GM18526 (cell line): Measurements from ENCODE around the gene UTP15.

ENCODE experiments used
- POLR2A ChIP-seq: IDR thresholded peaks from 3 replicates; pipeline ENCODE4 v1.6.1; 2011; ENCODE audit not compliant: insufficient read length; ENCODE audit errors: extremely low read depth

UTP15 gene, protein sequence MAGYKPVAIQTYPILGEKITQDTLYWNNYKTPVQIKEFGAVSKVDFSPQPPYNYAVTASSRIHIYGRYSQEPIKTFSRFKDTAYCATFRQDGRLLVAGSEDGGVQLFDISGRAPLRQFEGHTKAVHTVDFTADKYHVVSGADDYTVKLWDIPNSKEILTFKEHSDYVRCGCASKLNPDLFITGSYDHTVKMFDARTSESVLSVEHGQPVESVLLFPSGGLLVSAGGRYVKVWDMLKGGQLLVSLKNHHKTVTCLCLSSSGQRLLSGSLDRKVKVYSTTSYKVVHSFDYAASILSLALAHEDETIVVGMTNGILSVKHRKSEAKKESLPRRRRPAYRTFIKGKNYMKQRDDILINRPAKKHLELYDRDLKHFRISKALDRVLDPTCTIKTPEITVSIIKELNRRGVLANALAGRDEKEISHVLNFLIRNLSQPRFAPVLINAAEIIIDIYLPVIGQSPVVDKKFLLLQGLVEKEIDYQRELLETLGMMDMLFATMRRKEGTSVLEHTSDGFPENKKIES

DNA sequence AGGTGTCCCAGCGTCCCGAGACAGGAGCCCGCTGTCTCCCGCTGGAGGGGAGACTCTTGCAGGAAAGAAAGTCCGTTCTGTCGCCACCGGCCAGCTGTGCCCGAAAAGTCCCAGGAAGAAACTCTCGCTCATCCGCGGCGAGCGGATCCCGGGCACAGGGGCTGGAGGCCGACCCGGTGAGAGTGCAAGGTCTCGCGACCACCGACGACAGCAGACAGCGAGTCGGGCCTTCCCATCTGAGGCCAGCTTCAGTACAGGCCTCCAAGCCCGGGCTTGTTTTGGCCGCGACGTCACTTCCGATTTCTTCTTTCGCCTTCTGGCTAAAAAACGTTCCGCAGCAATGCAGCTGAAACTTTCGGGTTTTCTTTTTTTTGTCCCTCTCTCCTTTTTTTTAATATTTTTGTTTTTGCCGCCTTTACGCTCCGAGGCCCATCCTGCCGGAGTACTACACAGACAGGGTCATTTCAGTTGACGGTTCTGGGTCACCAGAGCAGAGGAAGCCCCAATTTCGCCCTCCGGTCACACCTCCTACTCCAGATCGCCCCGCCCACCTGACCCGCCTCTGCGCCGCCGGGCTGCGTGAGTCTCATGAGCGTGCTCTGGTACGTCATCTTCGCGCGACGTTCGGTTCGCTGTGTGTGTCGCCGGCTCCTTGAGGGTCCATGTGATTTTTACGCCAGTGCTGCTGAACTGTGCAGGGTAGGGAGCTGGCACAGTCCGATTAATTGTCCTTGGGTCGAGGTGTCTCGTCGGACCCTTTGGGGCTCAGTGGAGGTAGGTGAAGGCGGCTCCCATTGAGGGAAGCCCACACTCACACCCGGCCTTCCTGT, at the start of gene UTP15, which contains the start of gene ANKRA2:
Gene UTP15, plus strand, starts transcription at position 605 of the 830 bp plus-strand sequence. CDS start 1,602 bp downstream, outside the sequence.
Gene ANKRA2, minus strand, starts transcription at position 501 of the 830 bp plus-strand sequence. CDS start 2,758 bp downstream, outside the sequence.
- peak; percentile 61 for TF ChIP-seq POLR2A

DNA sequence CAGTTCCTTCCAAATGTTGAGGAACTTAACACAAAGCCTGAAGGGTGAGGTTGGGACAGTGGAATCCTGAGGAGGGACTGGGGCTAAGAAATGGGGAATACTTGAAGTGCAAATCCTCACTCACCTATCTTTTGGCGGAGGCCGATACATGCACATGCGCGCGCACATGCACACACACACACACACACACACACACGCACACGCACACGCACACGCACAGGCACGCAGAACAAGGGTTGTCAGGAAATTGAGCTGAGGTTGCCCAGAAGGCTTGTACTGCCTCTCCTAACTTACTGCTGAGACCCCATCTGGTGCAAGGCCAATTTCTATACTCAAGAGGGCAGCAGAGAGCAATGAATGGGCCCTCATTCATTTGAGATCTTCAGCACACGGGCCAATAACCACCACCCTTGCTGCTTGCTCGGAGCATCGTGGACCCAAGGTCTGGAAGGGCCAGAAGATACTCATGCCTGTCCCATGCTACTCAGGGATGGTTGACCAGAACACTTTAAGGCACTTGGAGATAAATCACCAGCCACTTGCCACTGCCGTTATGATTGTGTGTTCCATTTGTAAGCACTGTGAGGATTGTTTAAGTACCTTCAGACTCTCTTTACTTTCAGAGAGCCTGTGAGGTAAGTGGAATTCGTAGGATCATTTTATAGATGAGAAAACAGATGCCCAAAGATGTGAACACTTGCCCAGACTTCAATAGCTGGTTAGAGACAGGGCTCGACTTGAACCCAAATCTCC, 45.8 kb upstream of the UTP15 start:
- no peak for TF ChIP-seq POLR2A

DNA sequence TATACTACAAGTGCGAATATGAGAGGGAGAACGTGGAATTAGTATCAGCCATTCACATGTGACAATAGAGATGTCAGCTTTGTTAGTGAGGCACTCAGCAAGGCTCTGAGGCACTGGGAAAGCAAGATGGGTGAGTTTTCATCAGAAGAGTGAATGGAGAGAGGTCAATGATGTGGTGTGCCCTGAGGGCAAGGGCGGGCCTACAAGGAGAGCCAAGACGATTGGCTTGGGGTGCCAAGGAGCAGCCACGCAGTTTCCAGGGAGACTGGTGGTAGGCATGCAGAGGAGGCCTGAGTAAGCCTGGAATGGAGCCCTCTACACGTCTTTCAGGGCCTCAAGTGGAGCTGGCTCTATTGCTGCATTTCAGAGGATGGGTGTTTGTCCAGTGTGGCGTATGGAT, 42.6 kb upstream of the UTP15 start:
- no peak for TF ChIP-seq POLR2A

DNA sequence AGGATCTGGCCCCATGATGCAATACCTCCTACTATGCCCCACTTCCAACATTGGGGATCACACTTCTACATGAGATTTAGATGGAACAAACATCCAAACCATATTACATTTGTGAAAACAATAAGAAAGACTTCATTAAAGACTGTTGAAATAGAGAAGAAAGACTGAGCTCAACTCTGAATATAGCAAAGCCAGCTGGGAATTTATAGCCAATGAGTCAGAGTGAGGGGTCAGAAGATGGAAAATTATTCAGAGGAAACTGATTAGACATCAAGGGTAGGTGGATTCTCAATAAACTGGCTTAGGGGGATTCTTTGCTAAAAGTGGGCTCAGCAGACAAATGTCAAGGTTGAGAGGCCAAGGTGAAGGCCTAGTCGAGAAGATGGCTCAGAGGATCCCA, 41.7 kb upstream of the UTP15 start:
- TF ChIP-seq POLR2A, result no peak

DNA sequence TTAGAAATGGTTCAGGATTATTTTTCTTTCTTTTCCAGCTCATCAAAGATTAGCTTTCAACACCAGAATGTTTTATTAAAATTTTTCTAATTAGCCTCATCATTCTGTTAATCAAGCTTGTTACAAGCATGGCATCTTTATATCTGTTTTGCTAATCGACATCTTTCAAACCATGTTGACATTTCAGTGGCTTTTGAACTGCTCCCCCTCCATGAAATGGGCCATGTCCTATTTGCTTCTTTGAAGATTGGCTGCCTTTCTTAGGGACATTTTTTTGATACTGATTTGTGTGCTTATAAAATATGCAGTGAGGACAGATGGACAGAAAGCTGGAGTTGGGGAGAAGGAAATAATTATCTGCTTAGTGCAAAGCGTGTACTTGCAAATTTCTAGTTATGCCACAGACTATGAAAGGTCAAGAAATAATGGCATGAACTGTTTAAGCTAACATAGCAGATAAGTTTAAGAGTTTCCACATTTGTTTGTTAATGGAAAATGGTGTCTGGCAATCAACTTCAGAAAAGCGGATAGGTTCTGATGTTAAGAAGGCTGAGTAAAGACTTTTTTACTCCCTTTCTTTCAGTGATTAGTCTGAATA, 39.8 kb upstream of the UTP15 start:
- TF ChIP-seq POLR2A, result no peak

DNA sequence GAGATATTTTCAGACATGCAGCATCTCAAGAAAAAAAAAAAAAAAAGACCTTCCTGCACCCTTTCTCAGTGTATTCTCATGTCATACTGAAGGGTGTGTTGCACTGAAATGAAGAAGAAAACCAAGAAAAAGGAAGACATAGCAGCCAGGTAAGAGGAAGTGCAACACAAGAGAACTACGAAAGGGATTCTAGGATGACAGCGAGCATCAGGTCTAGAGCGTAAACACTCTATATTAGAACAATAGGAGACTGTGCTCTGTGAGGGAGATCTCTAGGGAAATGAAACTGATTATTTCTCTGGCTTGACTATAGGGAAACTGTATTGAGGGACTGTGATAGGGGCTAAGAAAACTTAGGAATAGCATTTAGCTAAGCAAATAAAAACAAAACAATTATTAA, 37.3 kb upstream of the UTP15 start:
- TF ChIP-seq POLR2A, result no peak

DNA sequence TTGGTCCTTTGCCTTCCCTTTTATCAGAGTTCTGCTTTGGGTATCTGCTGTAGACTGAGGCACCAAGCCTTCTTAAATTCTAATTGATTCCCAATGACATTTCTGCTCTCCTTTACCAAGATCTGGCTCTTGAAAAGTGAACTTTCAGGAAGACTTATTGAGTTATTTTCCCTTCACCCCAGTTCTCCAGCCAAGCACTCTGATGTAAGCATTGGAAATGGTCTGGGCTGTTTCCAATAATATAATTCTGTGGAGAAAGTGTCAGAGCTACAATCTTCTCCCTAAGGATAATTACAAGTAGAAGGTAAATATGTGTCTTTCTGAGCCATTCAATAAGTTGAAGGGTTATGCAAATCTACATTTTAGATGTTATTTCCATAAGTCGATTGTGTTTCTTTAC, 36.5 kb upstream of the UTP15 start:
- no peak for TF ChIP-seq POLR2A

DNA sequence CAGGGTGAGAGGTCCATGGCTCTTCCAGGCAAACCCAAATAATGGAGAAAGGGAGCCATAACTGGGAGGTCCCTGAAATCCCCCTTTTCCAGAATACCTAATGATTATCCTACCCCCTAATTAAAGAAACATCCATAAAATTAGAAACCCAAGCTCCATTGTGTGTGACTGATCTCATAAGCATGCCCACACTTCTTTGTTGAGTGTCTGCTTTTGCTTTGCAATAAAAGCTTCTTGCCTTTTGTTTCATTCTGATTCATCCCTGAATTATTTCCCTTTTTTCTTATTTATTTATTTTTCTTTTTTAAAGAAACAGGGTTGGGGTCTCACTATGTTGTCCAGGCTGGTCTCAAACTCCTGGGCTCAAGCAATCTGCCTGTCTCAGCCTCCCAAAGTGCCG, 34.2 kb upstream of the UTP15 start:
- TF ChIP-seq POLR2A, result no peak

DNA sequence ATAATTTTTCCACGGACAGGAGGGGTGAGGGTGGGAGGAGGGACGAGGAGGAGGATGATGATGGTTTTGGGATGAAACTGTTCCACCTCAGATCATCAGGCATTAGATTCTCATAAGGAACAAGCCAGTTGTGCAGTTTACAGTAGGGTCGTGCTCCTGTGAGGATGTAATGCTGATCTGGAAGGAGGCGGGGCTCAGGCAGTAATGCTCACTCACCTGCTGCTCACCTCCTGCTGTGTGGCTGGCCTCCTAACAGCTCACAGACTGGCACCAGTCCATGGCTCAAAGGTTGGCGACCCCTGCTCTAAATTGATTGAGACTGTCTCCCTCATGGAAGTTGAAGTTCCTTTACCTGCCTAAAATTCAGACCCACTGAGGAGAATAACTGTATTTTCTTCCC, 33.3 kb upstream of the UTP15 start:
- TF ChIP-seq POLR2A, result no peak

DNA sequence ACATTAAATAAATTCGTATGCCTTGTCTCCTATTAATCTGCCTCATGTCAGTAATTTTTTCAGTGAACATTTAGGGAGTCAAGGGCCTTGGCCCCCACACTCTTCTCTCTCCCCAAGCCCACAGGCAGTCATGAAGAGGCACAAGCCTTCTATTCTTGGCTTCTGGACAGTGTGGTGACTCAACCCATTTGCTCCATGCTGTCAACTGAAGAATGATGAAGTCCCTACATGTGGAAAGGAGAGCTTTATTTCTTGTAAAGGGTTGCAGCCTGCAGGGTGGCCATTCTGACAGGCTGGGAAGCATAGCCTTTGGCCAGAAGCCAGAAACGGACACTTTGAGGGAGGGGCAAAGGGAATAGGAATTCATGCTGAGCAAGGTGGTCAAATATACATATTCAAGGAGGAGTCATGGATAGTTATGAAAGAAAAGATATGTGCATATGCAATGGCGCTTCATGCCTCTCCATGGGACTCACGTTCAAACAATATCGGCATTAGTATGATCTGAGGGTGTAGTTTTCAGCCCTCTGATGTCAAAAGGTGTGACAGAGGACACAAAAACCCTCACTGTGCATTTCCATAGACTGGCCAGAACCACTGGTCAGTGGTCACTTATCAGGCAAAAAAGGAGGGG, 31.4 kb upstream of the UTP15 start:
- no peak for TF ChIP-seq POLR2A

DNA sequence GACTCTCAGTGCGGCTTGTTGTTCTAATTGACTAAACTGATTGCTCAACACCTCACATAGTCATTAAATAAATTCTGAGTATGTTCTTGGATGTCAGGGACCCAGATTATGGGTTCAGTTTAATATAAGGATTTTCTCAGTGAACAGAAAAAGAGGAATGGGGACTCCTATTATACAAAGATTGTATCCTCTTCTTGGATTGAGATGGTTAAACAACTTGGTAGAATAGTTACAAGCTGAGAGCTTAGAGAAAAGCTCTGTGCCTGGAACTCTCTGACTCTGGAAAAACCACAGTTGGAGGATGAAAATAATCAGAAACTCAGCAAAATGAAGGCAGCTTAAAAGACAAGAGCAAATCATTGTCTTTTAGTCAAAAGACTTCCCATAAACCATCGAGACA, 30.6 kb upstream of the UTP15 start:
- no peak for TF ChIP-seq POLR2A

DNA sequence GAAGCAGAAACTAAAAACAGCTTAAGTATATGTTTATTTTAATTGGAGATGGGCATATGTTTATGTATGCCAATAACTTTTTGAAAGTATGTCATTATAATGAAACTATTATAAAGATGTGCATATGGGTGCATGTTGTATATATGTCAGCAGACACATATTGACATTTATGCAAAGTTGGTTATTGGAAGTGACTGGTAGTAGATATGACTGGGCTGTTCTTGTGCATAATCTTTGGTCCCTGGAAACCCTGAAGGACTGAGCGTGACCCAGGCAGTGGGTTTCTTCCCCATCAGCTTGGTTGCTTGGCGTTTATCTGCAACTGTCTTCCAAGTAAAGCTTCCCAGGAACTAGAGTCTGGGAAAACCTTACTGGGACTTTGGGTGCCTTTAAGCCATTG, 25.8 kb upstream of the UTP15 start:
- TF ChIP-seq POLR2A, result no peak

DNA sequence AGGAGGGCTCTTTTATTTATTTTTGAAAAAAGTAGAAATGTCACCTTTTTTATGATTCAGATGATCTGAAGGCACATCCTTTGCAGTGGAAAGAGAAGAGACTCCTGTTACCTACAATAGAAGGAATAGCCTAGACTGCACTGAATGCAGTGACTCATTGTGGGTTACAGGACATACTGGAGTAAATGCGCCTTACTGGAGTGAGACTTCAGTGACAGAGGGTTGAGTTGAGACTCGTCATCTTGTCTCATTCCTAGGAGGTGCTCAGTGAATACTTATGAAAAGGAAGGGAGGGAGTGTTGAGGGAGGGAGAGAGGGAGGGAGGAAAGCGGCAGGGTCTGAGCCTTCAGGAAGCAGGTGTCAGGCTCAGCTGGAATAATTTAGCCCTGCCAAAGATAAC, 25.4 kb upstream of the UTP15 start:
- TF ChIP-seq POLR2A, result no peak

DNA sequence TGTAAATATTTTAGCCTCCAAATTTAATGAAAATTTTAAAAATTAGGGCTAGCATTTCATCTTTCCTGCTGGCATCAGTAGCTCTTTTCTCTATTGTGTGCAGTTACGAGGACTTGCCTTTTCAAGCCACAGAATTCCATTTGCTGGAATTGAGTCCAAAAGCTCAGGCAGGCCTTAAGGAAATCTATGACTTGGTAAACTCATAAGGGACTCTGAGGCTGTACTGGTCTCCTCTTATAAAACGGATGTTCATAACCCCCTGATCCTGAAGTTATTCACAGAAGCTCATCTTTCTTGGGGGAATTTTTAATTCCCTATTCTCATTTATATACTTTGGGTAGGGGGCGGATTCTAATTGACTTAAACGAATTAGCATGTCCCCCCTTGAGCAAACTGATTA, 23.5 kb upstream of the UTP15 start:
- no peak for TF ChIP-seq POLR2A

DNA sequence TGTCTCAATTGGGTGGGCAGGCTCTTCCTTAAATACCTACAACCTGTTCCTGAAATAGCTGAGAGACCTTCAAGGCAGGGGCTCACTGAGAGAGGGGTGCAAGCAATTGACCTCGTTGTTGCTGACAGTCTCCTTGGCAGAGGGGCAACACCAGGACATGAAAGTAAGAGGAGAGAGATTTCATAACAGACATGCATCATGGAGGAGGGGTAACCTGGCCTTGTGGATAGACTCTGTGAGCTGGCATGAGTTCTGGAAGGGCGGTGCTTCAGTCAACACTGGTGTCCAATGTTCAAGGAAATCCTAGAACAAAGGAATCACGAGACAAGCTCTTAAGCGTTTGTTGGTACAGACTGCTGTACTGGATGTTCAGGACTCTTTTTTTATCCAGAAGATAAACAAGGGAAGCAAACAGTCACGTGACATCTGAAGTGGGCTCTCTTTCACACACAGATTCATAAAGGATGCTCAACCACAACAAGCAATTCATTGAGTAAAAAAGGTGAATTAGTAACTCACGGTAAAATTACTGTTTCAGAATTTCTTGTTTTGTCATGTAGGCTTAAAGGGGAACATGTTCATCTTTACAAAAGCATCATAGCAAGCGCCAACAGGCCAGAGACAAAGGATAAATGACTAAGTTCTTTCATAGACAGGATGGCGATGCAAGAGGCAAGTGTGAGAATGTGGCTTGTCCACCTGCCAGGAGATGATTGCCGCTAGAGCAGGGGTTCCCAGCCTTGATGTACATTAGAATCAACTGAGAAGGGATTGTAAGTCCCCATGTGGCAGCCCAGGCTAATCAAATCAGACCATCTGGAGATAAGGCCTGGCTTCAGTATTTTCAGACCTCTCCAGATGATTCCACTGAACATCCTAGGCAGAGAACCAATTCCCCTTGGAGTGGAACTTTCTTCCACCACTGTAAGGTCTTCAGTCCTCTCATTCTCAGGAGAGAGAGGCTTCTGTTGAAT, 20.8 kb upstream of the UTP15 start:
- no peak for TF ChIP-seq POLR2A
